Tibial artery (tissue), 4 donors: ENCODE measurements around the gene ZMYND11.

ENCODE experiments used
- DNase-seq, 2 donors: peaks; one replicate each; pipeline ENCODE4 v3.0.0-alpha.2; 2019
- H3K27ac ChIP-seq, 2 donors: fragments of 200-600 bp; sonication (generic) in 1 of 2; 1 replicate in 1 of 2; 2 replicates in 1 of 2; pipeline ENCODE4 v1.5.1; 2018 to 2019; ENCODE audit warnings: mild to moderate bottlenecking in 1 of 2
- H3K27me3 ChIP-seq, 2 donors: fragments of 200-600 bp; sonication (generic) in 1 of 2; one replicate each; pipeline versions ENCODE4 v1.5.1 to v1.6.0; 2016 to 2019
- H3K36me3 ChIP-seq, 3 donors: fragments of 200-600 bp; sonication (generic) in 2 of 3; one replicate each; pipeline ENCODE4 v1.5.1; 2016 to 2019; ENCODE audit warnings: mild to moderate bottlenecking in 2 of 3
- H3K4me1 ChIP-seq, 4 donors: fragments of 200-600 bp; sonication (generic) in 2 of 4; 1 replicate in 3 of 4; 2 replicates in 1 of 4; pipeline ENCODE4 v1.5.1; 2016 to 2019
- H3K4me3 ChIP-seq, 2 donors: fragments of 200-600 bp; sonication (generic) in 1 of 2; 1 replicate in 1 of 2; 2 replicates in 1 of 2; pipeline ENCODE4 v1.5.1; 2018 to 2019; ENCODE audit warnings: mild to moderate bottlenecking in 2 of 2
- H3K9me3 ChIP-seq, 3 donors: fragments of 200-600 bp; sonication (generic) in 1 of 3; one replicate each; pipeline ENCODE4 v1.5.1; 2016 to 2019
- CTCF ChIP-seq, 2 experiments: fragments of 200-600 bp in 1 of 2; fragments of 450-650 bp in 1 of 2; IDR thresholded peaks; one replicate each; pipeline ENCODE4 v1.5.1; 2017 to 2019; ENCODE audit warnings: antibody characterized with exemption in 2 of 2, mild to moderate bottlenecking in 1 of 2, moderate library complexity in 1 of 2
- intact Hi-C: fragments of 100-400 bp; cut with DNase I; formaldehyde crosslinking; loops from one replicate; pipeline ENCODE4 v1.15.0; 2023; ENCODE audit warnings: low total_unique reads

ZMYND11 gene

GRCh38 chr10:277963-278362 is 142.7 kb downstream of the ZMYND11 start:
- Histone ChIP-seq H3K9me3 (no peaks in the 10 kb centered on the region), H3K36me3 (peaks cover 67 to 82% (median 70%) of the 10 kb centered on the region in 3 donors), H3K4me1 (no peaks in the 10 kb centered on the region), H3K27ac (no peak overlapping the region), H3K27me3 (no peaks in the 10 kb centered on the region), H3K4me3 (no peak overlapping the region)
- intact Hi-C loops: no loop called here
- DNase-seq: no peak
- no peak for TF ChIP-seq CTCF (IDR thresholded peaks at IDR 0.05)

- no peak for DNase-seq
- H3K36me3 ChIP-seq: peaks cover 71 to 84% (median 76%) of the 10 kb centered on the region in 3 donors
- intact Hi-C loops: no loop called here
- H3K4me3 ChIP-seq: no peak overlapping the region
- no peaks in the 10 kb centered on the region for H3K9me3 ChIP-seq
- H3K4me1 ChIP-seq: no peaks in the 10 kb centered on the region
- no peak for TF ChIP-seq CTCF (IDR thresholded peaks at IDR 0.05)
- H3K27me3 ChIP-seq: no peaks in the 10 kb centered on the region
- H3K27ac ChIP-seq: no peak overlapping the region
Observed at GRCh38 chr10:278707-279106, 143.5 kb downstream of the ZMYND11 start.

DNA sequence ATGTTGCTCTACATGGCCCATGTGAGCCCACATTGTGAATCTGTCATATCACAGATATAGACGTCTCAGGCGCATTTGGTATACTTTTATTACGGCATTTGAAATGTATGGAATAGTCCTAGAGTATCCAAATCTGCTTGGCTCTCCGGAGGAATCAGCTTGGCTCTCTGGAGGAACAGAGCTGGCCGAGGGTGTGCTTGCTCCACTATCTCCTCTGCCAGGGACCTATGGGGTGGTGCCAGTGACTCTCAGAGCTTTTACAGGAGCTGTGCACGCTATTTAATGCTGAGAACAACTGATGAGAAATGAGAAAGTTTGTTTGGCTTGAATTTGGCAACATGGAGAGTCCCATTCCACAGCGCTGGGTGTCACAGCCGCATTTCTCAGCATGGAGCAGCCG is 144.0 kb downstream of the ZMYND11 start:
- TF ChIP-seq CTCF (IDR thresholded peaks at IDR 0.05): no peak
- H3K9me3 ChIP-seq: no peaks in the 10 kb centered on the region
- H3K27ac ChIP-seq: no peak overlapping the region
- DNase-seq: no peak
- H3K4me1 ChIP-seq: no peaks in the 10 kb centered on the region
- no peaks in the 10 kb centered on the region for H3K27me3 ChIP-seq
- no peak overlapping the region for H3K4me3 ChIP-seq
- intact Hi-C loops: no loop called here
- H3K36me3 ChIP-seq: peaks cover 77 to 89% (median 80%) of the 10 kb centered on the region in 3 donors

DNA sequence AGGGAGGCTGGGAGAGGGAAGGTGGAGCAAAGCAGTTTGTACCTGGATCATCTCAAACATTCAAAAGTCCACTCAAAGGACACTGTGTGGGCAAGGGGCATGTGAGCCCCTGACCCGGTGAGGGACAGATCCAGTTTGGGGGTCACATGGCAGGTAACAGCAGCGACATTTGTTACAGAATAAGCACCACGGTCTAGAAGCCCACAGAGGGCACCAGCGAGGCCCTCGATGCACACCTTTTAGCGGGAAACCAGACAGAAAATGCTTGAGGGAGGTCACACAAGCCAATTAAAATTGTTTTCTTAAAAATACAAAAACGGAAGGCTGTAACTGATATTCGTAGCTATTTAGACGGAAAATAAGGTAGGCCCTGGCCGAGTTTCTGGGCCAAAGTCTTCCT is 144.4 kb downstream of the ZMYND11 start:
- no peak for TF ChIP-seq CTCF (IDR thresholded peaks at IDR 0.05)
- intact Hi-C loops: no loop called here
- Histone ChIP-seq H3K4me3 (no peak overlapping the region), H3K27me3 (no peaks in the 10 kb centered on the region), H3K27ac (no peak overlapping the region), H3K36me3 (peaks cover 81 to 94% (median 84%) of the 10 kb centered on the region in 3 donors), H3K9me3 (no peaks in the 10 kb centered on the region), H3K4me1 (no peaks in the 10 kb centered on the region)
- no peak for DNase-seq

DNA sequence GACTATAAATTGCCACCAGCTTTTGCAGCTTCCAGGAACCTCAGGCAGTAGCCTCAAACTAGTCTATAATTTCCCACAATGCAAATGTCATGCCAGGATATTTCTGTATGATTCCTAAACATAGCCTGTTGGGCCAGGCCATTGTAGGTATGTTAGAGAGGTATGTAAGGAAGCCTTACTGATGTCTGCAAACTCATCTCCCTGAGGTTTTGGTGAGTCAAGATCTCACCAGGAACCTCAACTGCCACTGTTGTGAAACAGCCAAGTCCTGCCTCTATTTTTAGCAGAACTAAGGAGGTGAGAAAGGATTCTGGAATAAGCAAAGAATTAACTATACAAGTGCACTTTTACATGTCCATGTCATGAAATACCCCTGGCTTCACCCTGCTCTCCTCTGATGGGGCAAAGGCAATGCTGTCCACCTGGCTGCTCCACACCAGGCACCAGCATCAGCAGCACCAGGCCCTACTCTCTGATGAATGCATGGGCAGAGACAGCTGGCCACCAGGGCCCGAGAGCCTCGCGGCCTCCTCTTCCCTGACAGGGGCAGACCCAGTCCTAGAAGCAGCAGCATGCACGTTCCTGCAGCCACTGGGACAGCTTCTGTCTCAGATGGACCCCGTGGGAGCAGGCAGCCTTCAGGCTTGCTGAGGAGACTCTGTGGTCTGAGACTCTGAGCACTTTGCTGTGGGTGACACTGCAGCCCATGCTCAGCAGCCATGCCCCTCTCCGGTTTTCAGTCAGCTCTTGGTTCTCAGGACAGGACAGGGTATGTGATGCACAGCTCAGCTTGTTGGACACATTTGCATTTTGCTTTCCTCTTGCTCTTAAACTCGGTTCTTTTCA is 147.3 kb downstream of the ZMYND11 start:
- H3K4me1 ChIP-seq: peaks cover 0 to 9% (median 6%) of the 10 kb centered on the region in 4 donors
- intact Hi-C loops: no loop called here
- peaks cover 79 to 85% (median 81%) of the 10 kb centered on the region in 3 donors for H3K36me3 ChIP-seq
- H3K4me3 ChIP-seq: no peak overlapping the region
- no peak for DNase-seq
- TF ChIP-seq CTCF (IDR thresholded peaks at IDR 0.05): no peak
- H3K27me3 ChIP-seq: no peaks in the 10 kb centered on the region
- no peak overlapping the region for H3K27ac ChIP-seq
- no peaks in the 10 kb centered on the region for H3K9me3 ChIP-seq
